ENCODE data around the gene ATP8B3.

DNA sequence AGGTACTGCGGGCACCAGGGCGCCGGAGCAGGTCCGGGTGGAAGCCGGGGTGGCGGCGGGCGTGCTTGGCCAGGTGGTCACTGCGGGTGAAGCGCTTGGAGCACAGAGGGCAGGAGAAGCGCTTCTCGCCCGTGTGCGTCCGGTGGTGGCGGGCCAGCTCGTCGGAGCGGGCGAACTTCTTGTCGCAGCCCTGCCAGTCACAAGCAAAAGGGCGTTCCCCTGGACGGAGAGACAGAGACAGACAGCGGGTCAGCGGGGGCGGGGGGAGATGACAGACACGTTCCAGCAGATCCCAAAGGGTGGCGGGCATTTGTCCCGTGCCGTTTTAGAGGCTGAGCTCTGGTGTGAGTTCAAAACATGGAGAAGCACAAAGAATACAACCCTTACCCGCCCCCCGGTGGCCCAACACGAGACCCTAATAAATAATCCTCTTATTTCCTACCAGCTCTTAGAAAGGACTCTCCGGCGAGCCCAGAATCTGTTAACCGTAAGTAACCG is 42.5 kb upstream of the ATP8B3 start:
- TF ChIP-seq, protein P1, sequence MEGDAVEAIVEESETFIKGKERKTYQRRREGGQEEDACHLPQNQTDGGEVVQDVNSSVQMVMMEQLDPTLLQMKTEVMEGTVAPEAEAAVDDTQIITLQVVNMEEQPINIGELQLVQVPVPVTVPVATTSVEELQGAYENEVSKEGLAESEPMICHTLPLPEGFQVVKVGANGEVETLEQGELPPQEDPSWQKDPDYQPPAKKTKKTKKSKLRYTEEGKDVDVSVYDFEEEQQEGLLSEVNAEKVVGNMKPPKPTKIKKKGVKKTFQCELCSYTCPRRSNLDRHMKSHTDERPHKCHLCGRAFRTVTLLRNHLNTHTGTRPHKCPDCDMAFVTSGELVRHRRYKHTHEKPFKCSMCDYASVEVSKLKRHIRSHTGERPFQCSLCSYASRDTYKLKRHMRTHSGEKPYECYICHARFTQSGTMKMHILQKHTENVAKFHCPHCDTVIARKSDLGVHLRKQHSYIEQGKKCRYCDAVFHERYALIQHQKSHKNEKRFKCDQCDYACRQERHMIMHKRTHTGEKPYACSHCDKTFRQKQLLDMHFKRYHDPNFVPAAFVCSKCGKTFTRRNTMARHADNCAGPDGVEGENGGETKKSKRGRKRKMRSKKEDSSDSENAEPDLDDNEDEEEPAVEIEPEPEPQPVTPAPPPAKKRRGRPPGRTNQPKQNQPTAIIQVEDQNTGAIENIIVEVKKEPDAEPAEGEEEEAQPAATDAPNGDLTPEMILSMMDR (IDR thresholded peaks at IDR 0.05) = no peak
- no peak for TF ChIP-seq POLR2A (IDR thresholded peaks at IDR 0.05)
